Superior temporal gyrus (tissue), 1 donor: ENCODE measurements around the gene CST3.
A peak's percentile ranks its signal among the peaks of the same experiment; 100 is the strongest.
"Not testable (repeated sequence)": the region's sequence is repeated elsewhere in the genome, so short reads cannot be mapped to it uniquely, and the experiment has no call there.

Source experiments
- DNase-seq: peaks from one replicate; pipeline ENCODE4 v3.0.0-alpha.2; 2016; ENCODE audit errors: extremely low spot score

Gene CST3, protein sequence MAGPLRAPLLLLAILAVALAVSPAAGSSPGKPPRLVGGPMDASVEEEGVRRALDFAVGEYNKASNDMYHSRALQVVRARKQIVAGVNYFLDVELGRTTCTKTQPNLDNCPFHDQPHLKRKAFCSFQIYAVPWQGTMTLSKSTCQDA

DNA sequence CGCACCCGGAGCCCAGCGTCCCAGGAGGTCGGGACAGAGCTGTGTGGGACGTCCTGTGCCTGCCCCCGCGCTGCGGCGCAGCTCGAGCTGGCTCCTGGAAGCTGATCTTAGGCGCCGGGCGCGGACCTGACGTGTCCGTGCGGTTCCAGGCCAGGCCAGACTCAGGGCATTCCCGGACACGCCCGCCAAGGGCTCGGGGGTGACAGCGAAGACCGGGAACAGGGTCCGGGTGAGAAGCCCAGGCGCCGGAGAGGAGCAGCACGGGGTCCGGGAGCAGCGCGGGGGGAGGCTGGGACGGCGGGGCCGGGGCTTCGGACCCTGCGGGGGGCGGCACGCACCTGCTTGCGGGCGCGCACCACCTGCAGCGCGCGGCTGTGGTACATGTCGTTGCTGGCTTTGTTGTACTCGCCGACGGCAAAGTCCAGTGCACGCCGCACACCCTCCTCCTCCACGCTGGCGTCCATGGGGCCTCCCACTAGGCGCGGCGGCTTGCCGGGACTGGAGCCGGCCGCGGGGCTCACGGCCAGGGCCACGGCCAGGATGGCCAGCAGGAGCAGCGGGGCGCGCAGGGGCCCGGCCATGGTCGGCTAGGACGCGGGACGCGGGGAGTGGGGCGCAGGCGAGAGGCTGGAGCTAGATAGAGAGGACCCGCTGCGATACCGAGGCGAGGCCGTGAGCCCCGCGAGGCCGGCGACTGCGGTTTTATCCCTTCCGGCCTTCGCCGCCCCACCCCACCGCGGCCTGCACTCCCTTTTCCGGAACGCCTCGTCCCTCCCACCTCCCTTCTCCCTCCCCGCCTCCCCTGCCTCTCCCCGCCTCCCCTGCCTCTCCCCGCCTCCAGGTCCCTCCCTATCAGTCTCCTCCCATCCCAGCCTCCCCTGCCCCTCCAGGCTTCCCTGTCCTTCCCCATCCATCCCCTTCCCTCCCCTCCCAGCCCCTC, at the start of gene CST3:
CST3 (minus strand) TSS at position 674 of the 940 bp plus-strand sequence; CDS start at position 581, 93 bp downstream.
- DNase-seq = no peak

DNA sequence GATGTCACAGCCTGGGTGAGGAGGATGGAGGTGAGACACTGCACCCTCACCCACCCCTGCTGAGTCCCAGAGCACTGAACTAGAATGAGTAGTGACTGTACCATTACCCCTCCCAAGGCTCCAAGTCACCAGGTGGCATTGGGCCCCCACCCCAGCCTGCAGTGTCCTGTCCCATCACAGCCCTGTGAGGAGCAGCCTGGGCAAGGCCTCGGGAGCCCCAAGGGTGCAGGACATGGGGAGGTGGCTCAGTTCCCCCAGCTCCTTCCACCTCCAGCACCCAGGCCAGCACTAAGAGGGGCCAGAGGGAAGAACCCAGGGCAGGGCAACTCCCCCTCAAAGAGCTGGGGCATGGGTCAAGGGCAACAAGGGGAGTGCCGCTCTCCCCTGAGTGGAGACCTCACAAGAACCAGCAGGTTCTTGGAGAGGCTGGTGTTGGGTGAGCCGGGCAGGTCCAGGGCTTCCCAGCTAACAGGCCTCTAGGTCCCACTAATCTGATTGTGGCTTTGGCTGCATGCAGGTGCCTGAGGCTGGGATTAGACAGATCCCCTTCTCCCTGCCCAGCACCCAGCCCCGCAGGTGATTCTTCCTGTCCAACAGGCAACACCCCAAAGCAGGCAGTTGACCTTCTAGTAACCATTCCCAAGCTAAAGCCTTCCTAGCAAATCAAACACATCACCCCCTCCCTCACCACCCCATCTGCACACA, 48.4 kb upstream of the CST3 start:
- no peak for DNase-seq

DNA sequence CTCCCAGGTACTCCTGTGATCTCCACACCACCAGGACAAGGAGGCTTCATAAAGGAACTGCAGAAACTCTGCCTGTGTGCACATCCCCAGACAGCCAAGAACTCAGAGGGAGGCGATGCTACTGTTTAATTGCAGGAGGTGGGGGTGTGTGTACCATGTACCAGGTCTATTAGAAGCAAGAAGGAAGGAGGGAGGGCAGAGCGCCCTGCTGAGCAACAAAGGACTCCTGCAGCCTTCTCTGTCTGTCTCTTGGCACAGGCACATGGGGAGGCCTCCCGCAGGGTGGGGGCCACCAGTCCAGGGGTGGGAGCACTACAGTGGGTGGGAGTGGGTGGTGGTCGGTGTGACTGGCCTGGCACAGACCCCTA, 47.8 kb upstream of the CST3 start:
- DNase-seq = not testable (repeated sequence)

DNA sequence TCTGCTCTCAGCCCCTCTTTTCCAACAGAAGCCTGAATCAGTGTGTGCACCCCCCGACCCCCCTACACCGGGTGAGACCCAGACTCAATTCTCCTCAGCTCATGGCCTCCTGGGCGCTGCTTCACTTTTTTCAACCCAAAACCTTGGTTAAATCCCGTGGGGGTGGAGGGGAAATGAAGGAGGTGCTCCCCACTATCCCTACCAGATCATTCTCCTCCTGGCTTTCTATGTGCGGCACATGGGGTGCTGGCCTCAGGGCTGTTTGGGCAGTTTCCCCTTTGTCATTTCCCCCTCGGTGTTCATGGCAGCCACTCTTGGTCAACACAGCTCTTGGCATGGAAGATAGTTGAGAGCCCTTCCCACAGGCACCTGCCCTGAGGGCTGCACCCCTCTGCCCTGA, 46.5 kb upstream of the CST3 start:
- no peak for DNase-seq

DNA sequence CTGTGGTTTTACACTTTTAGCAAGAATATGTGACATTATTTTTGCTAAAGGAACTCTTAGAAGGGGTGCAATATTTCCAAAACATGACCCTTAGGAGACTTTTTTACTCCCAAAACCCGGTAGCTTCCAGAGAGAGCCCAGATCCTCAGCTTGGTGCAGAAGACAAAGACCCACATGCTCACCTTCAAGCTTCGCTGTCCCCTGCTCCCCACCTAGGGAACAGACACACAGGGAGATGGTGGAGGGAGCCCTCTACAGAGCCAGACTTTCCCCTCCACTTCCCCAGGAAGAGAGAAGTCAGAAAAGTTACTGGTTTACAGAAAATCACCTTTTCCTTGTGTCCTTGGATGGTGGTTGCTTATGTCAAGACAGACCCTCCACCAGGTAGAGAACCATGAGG, 46.1 kb upstream of the CST3 start:
- no peak for DNase-seq

DNA sequence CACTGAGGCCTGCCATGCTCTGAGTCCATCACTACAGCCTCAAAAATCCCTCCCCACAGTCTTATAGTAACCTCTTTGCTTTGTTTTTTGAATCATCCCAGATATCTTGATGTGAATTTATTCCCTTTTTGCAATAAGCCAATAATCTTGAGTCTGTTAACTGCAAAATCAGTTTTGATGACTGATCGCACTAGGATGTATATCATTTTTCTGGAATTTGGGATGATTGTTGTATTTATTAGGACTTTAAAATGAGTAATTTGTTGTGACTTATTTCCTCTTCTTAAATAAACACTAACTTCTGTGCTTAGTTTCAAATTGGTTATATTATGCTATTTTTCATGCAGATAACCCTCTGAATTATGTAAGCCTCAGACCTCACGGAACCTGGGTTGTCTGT, 45.5 kb upstream of the CST3 start:
- no peak for DNase-seq

DNA sequence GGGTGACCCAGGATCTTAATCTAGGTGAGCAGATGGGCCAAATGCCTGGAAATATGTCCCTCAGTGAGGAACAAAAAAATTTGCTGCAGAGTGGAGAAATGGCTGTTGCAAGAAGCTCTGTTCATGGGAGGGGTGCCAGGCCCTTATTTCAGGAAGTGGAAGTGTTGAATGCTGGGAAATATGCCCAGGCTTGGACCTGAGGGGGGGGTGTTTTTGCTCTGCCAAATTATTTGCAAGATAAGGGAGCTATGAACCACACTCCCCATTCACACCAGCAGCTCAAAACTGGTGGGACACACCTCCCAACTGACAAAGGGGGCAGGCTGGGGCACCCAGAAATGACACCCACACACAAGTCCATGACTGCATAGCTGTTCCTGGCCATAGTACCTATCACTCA, 42.4 kb upstream of the CST3 start:
- DNase-seq = no peak

DNA sequence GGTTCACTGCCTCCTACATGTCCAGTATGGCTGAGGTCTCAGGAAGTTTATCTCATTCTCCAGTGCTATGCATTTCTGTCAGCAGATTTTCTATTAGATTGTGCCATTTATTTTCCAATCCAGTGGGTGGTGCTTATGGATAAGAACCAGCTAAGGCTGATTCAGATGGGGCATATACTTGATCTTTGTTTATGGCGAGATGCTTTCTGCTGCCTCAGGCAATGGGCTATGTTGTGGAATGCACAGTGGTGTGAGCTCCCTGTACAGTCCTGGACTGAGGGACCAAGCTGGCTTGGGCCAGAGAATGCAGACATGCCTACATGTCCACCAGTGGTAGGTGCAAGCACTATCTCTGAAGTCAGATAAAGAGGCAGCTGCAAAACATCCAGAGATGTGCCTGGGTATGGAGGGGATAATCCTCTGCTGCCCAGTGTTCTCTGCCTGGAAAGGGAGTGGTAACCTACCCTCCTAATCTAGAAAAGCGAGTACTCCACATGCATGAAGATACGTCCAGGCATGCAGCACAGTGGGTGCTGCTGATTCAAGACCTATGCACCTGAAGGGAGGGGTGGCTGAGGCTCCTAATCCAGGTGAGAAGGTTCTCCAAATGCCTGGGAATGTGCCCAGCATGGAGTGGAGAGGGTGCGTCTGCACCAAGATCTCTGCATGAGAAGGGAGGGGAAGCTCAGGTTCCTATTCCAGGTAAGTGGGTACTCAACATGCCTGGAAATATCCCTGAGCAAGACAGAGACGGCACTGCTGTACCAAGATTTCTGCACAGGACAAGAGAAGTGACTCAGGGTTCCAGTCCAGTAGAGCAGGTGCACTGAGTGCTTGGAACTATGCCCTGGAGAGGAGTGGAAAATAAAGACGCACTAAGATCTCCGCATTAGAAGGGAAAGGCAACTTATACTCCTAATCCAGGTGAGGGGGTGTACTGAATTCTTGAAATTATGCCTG, 41.7 kb upstream of the CST3 start:
- DNase-seq = no peak

DNA sequence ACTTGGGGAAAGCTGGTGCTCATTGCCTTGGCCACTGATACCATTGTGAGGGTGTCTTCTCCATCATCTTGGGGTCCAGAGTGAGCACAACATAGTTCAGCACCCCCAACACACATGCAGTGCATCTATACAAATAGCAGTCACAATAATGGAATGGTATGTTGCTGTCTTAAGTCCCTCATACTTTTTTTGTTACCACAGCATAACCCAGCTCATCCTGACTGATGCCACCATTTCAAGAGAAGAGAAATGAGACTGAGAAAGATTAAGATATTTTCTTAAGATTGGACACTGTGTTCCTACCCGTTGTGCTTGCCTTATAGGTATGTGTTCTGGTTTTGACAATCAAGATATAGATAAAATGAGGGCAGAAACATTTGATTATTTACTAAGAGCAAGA, 35.5 kb upstream of the CST3 start:
- DNase-seq = no peak

DNA sequence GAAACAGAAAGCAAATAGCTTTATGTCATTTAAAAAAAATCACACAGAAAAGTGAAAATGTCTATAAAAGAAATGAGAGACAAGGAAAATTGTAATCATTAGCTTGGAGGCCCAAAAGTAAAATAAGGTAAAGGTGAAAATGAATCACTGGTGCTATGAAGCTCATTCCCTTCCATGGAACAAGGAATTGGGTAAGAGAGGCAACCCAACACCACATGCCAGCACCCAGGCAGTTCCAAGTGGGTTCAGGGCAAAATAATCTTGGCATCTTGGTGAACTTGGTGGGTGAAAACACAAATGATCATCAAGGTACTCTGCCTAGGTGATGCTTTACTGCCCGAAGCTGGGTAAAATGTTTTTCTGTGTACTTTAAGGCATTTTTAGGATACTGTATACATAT, 34.4 kb upstream of the CST3 start:
- DNase-seq = no peak

DNA sequence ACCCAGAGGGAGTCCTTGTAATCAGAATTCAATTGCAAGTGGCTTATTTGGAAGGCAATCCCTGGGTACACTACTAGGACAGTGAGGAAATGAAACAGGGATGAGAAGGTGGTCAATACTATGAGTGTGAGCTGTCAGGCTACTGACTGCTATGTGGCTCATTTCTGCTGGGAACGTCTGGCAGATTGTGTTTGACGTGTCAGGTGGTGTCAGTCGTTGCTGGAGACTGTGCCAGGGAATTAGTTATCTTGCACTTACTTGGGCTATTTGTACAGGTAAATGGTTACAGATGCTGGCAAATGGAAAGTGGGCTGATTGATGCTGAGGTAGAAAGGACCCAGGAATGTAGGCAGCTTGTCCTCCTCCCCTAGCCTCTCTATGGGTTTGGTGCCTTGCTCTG, 33.7 kb upstream of the CST3 start:
- no peak for DNase-seq

DNA sequence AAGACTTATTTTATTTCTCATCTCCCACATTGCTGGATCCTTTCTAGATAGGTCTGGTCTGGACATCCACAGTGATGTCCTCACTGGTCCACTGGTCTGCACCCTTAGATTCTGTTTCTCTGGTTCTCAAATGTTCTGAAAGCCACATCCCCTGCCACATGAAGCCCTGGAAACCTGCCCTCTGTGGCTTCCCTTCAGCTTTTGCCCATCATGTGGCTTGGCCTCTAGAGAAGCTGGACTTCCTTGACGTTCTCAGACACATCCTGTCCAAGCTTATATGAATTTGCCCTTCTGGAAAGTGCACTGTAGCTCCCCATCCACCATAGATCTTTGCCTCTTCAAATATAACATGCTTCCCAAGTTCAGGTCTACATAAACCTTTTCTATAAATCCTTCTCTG, 32.6 kb upstream of the CST3 start:
- DNase-seq = no peak

DNA sequence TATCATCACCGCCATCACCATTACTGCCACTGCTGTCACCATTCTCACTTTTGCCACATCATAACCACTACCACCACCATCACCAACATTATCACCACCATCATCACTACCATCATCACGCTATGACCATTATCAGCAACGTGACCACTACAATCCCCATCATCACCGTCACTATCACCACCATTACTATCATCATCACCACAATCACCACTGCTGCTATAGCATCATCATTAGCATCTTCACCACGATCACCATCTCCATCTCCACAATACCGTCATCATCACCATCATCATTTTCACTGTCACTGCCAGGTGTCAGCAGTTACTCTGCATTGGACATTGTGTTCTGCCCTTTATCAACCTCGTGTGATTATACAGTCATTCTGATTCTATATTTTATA, 32.1 kb upstream of the CST3 start:
- no peak for DNase-seq

DNA sequence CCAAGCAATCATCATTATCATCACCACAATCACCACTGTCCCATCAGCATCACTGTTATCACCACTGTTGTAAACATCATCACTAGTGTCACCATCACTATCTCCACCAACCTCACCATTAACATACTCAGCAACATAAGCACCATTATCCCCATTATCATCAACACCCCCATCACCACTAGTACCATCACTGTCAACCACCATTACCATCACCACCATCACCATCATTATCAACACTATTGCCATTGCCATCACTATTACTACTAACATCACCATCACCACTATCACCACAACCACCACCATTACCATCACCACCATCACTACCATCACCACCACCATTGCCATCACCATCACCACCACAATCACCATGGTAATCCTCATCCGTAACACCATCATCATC, 31.6 kb upstream of the CST3 start:
- DNase-seq = no peak

DNA sequence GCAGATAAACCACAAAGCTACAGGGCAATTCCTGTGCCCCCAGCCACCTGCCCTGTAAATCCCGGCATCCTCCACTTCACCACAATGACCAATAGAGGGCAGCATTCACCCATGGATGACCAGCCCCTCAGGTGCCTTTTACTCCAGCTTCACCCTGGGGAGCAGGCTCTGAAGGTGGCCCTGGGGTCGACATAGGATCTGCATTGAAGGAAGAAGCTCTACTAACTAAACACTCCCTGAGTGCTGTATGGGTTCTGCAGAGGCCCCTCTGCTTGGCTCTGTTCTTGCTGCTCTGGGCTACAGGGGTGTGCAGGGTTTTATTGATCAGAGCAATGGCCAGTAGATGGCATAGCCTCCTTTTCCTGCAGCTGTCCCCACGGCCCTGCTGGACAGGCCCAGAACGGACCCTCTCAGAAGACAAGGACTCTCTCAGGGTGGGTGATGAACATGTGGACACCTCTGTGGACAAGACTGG, 30.8 kb upstream of the CST3 start:
- DNase-seq = peak; percentile 72

DNA sequence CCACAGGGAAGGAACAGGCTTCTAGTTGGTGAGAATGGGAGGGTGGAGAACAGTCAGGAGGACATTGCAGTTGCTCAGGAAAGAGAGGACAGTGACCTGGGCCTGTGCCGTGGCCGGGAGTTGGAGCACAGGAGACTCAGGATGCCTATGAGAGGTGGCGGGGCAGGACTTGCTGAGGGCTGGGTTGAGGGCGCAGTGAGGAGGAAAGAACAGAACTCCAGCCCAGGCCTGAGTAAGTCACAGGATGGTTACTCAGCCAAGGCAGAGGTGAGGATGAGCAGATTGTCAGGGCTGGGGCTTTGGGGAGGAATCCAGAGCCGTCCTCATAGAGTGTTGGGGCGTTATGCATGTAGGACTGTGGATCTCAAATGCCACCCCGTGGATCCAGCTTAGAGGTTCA, 29.9 kb upstream of the CST3 start:
- no peak for DNase-seq

DNA sequence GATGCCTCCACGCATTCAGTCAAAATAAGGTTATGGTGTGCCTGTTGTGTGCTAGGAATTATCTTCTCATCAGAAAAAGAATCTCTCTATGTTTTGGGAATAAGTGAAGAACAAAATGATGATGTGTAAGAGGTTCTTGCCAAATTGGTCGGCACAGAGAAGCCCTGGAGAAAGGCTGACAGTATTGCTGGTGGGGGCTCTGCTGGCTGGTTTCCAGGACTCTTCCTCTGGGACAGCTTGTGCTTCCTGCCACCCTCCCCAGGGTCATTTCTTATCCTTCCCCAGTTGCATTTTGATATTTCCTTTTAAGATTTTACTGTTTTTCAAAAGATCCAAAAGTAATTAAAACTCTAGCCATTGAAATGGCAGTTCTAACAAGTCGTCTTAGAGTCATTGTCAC, 28.9 kb upstream of the CST3 start:
- DNase-seq = no peak

DNA sequence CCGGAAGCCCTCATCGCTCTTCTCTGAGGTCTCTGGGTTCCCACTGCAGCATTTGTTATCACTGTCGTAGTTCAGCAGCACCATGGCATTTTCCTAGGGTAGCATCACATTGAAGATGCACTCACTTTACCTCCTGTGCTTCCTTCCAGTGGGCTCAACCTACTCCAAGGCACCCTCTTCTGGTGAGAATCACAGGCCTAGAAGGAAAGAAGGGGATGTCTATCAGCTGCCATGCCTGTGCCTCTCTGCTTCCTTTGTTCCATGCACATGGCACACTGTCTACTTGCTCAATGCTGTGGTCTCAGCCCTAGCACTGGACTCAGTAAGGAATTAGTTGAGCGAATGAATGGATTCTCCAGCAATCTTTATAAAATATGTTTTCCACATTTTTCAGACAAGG, 28.4 kb upstream of the CST3 start:
- no peak for DNase-seq

DNA sequence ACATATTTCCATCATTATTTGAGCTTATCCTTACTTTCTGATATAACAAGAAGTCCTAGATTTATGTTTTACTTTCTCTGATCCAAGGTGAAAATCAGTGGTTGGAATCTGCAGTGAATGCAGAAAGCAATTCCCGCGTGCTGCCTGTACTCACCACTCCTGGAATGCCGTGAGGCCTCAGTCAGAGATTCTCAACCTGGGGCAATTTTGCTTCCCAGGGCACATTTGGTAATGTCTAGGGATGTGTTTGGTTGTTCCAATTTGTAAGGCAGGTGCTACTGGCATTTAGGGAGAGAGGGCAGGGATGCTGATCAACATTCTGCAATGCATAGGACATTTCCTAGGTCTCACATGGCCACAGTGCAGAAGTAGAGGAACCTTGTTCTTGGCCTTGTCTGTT, 27.2 kb upstream of the CST3 start:
- no peak for DNase-seq

DNA sequence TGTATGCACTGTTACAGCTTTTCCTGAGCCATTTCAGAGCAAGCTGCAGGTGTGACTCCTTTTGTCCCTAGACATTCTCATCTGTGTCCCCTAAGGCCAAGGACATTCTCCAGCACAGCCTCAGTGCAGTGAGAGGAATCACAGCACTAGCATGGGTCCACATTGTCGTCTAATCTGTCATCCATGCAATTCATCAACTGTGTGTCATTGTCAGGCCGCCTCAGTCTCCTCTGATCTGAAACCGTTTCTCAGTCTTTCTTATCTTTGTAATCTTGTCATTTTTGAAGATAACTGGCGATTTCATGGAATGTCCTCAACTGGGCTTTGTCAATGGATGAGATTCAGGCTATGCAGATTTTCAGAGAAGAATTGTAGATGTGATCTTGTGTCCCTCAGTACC, 26.3 kb upstream of the CST3 start:
- not testable (repeated sequence) for DNase-seq

DNA sequence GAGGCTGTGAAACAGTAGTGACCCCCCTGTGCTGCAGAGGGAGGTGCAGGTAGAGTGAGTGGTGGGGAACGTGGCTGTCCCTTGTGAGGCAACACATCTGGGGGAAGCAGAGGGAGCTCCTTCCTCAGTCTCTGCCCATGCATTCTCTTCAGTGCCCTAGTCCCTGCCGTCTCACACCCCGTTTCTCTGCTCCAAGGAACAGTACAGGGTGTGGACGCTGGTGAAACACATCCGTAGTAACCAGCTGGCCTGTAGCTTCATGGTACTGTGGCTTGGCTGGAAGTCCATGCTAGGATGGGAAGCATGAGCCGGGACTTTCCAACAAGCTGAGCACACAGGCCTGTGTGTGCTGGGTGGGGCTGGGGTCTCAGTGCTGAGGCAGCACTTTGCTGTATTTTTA, 25.4 kb upstream of the CST3 start:
- no peak for DNase-seq
